Measurements from ENCODE around the gene WDR88.

DNA sequence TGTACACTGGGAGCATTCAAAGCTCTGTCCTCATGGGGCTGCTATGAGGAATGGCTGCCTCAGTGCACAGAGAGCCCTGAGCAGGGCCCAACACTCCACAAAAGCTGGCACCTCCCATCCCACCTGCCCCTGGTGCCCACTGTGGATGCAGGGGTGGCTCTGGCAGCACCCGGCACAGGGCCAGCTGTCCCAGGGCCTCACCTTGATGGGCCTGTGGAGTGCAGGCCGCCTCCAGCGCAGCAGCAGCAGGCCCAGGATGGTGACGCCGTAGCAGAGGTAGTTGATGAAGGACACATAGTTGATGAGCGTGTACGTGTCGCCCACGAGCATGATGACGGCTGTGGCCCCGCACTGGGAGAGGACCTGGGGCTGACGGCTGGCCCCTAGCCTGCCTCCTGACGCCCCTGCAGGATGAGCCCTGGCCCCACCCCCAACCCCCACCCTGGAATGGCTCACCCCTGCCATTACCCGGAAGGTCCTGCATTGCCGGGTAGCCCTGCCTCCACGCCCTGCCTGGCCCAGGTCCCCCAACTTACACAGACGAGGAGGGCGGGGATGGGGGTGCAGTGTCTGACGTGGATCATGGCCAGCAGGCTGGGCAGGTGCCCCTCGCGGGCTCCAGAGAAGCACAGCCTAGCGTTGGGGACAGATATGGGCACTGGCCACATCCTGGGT lies 78.5 kb downstream of the WDR88 start:
- TF ChIP-seq, protein P1, sequence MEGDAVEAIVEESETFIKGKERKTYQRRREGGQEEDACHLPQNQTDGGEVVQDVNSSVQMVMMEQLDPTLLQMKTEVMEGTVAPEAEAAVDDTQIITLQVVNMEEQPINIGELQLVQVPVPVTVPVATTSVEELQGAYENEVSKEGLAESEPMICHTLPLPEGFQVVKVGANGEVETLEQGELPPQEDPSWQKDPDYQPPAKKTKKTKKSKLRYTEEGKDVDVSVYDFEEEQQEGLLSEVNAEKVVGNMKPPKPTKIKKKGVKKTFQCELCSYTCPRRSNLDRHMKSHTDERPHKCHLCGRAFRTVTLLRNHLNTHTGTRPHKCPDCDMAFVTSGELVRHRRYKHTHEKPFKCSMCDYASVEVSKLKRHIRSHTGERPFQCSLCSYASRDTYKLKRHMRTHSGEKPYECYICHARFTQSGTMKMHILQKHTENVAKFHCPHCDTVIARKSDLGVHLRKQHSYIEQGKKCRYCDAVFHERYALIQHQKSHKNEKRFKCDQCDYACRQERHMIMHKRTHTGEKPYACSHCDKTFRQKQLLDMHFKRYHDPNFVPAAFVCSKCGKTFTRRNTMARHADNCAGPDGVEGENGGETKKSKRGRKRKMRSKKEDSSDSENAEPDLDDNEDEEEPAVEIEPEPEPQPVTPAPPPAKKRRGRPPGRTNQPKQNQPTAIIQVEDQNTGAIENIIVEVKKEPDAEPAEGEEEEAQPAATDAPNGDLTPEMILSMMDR (IDR thresholded peaks at IDR 0.05 in 2 of 3, conservative IDR thresholded peaks at IDR 0.05 in 1 of 3; ENCODE audit: control insufficient read depth in 2 of 3, extremely low read depth in 1 of 3, insufficient read depth in 1 of 3, low read depth in 3 of 3, low read length in 3 of 3): no peak
- TF ChIP-seq ESRRA (IDR thresholded peaks at IDR 0.05; ENCODE audit: low read length) (no peak), RAD21 (IDR thresholded peaks at IDR 0.05; ENCODE audit: insufficient read depth, low read depth, low read length) (no peak), JUND (IDR thresholded peaks at IDR 0.05; ENCODE audit: low read depth, low read length) (no peak), KDM1A (IDR thresholded peaks at IDR 0.05; ENCODE audit: borderline replicate concordance) (no peak), ZNF274 (IDR thresholded peaks at IDR 0.05; ENCODE audit: insufficient read depth, insufficient read length) (no peak), DPF2 (IDR thresholded peaks at IDR 0.05) (no peak), STAT3 (IDR thresholded peaks at IDR 0.05; ENCODE audit: low read depth, low read length) (no peak), ZBTB33 (IDR thresholded peaks at IDR 0.05) (no peak)
- TF ChIP-seq, protein P2, sequence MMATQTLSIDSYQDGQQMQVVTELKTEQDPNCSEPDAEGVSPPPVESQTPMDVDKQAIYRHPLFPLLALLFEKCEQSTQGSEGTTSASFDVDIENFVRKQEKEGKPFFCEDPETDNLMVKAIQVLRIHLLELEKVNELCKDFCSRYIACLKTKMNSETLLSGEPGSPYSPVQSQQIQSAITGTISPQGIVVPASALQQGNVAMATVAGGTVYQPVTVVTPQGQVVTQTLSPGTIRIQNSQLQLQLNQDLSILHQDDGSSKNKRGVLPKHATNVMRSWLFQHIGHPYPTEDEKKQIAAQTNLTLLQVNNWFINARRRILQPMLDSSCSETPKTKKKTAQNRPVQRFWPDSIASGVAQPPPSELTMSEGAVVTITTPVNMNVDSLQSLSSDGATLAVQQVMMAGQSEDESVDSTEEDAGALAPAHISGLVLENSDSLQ (IDR thresholded peaks at IDR 0.05): no peak

Measured in GM12878 (cell line).